ENCODE results near the gene SYTL3.
"Not testable (repeated sequence)": the region's sequence is repeated elsewhere in the genome, so short reads cannot be mapped to it uniquely, and the experiment has no call there.

SYTL3 gene

GRCh38 chr6:158694913-158695312 lies 45.1 kb downstream of the SYTL3 start:
- DNase-seq (ENCODE audit: low spot score) = no peak

DNA sequence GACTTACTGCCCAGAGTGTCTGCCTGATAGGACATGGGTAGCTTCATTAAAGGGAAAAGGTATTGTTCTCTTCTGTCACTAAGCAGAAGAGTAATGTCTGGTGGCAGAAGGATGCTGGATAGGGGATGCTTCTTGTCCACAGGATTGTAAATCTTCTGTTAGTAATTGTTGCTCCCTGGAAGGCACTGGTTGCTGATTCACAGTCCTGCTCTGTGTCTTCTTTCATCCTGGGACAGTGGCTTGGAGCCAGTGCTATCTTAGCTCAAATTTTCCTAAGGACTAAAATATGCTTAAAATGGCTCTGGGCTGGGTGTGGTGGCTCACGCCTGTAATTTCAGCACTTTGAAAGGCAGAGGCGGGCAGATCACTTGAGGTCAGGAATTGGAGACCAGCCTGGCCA lies 48.0 kb downstream of the SYTL3 start:
- no peak for DNase-seq (ENCODE audit: low spot score)

DNA sequence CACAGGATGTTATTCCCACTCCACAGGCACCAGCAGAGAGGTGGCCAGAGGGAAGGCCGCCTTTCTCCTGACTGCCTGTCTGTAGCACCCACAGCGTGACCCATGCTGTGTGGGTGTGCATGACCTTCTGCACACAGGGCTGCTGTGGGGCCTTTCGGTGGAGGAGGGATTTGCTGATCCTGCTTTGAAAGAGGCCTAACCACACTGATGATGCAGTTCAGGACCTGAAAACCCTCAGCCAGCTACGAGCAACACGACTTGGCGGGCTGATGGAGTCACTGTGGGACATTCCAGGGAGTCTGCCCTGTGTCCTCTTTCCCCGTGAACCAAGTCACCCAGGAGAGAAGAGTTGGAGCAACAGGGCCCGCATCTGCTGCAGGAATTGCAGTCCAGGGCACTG lies 49.1 kb downstream of the SYTL3 start:
- no peak for DNase-seq (ENCODE audit: low spot score)

- not testable (repeated sequence) for DNase-seq (ENCODE audit: low spot score)
Measured at GRCh38 chr6:158701268-158701667, 51.4 kb downstream of the SYTL3 start.

DNA sequence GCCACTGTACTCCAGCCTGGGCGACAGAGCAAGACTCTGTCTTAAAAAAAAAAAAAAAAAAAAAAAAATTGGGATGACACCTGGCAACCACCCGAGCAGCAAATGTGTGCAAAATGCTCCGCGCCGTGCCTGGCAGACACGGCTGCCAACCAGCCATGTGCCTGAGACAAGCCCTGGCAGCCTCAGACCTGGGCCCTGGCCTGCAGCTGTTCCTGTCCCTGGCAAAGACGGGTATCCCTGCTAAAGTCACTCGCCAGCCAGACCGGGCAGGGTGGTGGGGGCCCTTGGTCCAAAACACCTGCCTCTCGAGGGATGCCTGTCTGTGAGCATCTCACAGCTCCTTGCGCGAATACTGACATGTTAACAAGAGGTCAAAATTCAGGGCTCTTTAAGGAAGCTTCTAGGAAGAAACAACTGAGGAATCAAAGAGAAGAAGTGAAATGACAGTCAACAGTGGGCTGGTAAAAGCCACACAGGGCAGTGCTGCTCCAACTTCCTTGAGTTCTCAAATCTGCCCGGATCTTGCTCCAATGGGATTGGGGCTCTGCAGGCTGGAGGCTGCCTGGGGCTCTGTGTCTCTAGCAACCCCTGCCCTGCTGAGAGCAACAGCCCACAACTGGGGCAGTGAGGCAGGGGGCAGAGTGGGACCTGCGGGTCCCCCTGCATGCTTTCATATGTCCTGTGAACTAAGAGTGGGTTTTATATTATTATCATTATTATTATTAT lies 53.4 kb downstream of the SYTL3 start:
- DNase-seq (ENCODE audit: low spot score) = no peak

GRCh38 chr6:158703837-158704822 lies 54.3 kb downstream of the SYTL3 start:
- DNase-seq (ENCODE audit: low spot score) = peak; percentile 82

DNA sequence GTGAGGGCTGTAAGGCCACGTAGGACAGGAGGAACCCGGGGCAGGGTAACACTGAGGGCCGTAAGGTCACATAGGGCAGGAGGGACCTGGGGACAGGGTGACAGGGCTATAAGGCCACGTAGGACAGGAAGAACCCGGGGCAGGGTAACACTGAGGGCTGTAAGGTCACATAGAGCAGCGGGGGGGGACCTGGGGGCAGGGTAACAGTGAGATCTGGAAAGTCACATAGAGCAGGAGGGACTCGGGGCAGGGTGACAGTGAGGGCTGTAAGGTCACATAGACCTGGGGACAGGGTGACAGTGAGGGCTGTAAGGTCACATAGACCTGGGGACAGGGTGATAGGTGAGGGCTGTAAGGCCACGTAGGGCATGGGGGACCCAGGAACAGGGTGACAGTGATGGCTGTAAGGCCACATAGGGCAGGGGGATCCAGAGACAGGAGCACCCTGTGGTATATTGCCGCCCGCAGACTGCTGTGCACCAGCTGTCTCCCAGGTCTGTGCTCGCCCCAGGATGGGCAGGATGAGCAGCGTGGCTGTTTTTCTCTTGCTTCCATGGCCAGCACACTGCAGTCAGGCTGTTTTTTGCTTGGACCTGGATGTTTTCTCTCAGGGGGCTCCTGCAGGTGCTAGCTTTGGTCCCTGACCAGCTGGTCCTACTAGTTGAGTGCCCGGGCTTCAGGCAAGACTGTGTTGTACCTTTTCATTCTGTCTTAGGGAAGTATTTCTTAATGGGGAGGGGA lies 55.7 kb downstream of the SYTL3 start:
- DNase-seq (ENCODE audit: low spot score) = no peak

- DNase-seq (ENCODE audit: low spot score) = no peak
Measured at GRCh38 chr6:158706369-158706982, 56.6 kb downstream of the SYTL3 start.

- DNase-seq (ENCODE audit: low spot score) = no peak
Measured at GRCh38 chr6:158707120-158707820, 57.4 kb downstream of the SYTL3 start.

DNA sequence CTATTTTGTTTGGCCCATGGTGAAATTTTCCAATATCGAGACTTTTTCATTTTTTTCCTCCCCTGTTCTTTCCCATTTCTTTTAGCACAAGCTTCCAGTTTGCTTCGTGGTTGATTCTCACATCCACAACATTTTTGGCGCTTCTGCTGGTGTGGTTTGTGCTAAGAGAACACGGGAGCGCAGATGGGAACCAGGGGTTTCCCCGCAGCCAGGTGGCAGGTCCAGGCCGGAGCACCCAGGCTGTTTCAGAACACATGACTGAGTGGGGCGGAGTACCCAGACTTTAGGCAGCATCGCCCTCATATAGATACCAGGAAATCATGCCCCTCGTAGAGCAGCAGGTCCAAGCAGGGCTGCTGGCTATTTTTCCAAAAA lies 58.0 kb downstream of the SYTL3 start:
- no peak for DNase-seq (ENCODE audit: low spot score)

DNA sequence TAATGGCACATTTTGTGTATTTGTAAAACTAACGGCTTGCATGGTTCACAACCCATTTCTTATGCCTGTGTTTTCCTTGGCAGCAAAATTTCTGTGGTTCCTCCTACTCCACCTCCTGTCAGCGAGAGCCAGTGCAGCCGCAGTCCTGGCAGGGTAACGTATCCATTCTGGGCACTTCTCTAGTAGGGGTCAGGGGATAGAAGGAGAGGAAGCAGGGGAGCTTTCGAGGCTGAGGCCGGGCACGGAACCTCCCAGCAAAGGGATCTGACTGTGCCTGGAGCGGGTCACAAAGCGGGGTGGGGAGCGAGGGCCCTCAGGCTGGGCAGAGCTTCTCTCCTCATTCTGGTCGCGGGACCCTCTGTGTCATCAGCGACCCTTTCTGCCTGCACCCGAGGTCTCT lies 58.4 kb downstream of the SYTL3 start:
- no peak for DNase-seq (ENCODE audit: low spot score)

DNA sequence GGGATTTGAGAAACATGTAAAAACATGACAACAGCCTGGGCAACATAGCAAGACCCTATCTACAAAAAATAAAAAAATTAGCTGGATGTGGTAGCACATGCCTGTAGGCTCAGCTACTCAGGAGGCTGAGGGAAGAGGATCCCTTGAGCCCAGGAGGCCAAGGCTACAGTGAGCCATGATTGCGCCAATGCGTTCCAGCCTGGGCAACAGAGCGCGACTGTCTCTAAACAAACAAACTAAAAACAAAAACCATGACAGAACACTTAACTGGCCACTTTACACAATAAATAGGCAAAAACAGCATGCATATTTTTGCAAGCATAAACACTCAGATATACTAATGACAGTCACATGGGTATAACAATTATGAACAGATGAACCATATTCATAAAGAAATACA lies 60.0 kb downstream of the SYTL3 start:
- no peak for DNase-seq (ENCODE audit: low spot score)

GRCh38 chr6:158711264-158711663 lies 61.4 kb downstream of the SYTL3 start:
- DNase-seq (ENCODE audit: low spot score) = no peak

GRCh38 chr6:158713469-158713868 lies 63.6 kb downstream of the SYTL3 start:
- DNase-seq (ENCODE audit: low spot score) = no peak

GRCh38 chr6:158714706-158715105 lies 64.9 kb downstream of the SYTL3 start:
- DNase-seq (ENCODE audit: low spot score) = no peak

- no peak for DNase-seq (ENCODE audit: low spot score)
Measured at GRCh38 chr6:158715330-158716311, 65.8 kb downstream of the SYTL3 start.

DNA sequence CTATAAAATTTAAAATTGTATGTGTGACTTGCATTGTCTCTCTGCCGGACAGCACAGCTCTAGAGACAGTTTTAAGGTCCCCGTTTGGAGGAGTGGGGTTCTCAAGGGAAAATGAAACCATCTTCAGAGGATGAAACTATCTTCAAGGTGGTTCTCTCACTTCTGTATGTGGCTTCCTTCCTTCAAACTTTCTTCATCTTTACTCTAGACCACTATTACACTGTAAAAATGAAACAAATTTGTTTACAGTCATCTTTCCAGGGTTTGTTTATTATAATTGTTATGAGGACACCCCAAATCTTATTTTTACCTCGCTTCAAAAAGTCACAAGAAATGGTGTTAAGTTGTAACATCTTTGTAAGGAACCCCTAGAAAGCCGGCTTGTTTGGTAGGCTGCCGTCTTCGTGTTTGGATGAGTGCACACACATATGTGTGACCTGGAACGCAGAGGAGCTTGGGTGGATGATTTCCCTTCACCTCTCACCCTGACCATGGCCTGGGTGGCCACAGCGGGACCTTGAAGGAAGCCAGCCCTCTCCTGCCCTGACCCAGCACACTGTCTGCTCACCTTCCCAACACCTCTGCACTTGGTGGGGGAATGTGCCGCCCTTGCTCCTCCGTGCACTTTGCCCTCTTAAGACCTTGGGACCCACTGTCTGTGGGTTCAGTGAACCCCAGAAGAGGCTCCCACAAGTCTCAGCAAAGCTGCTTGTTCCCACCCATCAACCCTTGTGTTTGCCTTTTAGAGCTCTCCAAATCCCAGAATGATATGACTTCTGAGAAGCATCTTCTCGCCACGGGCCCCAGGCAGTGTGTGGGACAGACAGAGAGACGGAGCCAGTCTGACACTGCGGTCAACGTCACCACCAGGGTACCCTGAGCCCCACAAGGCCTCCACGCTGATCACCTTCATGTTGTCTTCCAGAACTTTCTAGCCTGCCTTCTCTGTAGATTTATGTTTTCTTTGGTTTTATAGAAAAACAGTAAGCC lies 67.8 kb downstream of the SYTL3 start:
- peak; percentile 37 for DNase-seq (ENCODE audit: low spot score)

GRCh38 chr6:158718461-158719046 lies 68.7 kb downstream of the SYTL3 start:
- DNase-seq (ENCODE audit: low spot score) = no peak

Measured in activated CD4-positive, alpha-beta T cell treated with anti-CD3 and anti-CD28 coated beads, Interleukin-2, Interleukin-4, amounts not matched to agents 100 ng/mL and 50 ng/mL, durations not matched to agents 16 hours and 8 hours (primary cell).